ENCODE results near the gene ADAM33.

DNA sequence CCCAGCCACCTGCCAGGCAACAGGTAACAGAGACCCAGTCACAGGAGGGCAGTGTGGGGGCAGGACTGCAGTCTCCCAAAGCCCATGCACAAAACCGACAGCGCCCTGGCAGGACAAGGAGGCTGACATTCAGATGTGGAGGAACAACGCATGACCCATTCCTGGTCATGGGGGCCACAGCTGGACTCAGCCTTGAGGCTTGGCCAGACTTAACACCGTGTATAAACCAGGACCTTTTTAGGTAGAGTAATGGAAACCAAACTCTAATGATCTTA is 26.7 kb downstream of the ADAM33 start:
- no peak for TF ChIP-seq POLR2A (IDR thresholded peaks at IDR 0.05; ENCODE audit: borderline replicate concordance, extremely low read depth, insufficient read depth, insufficient read length)
- TF ChIP-seq, protein P1, sequence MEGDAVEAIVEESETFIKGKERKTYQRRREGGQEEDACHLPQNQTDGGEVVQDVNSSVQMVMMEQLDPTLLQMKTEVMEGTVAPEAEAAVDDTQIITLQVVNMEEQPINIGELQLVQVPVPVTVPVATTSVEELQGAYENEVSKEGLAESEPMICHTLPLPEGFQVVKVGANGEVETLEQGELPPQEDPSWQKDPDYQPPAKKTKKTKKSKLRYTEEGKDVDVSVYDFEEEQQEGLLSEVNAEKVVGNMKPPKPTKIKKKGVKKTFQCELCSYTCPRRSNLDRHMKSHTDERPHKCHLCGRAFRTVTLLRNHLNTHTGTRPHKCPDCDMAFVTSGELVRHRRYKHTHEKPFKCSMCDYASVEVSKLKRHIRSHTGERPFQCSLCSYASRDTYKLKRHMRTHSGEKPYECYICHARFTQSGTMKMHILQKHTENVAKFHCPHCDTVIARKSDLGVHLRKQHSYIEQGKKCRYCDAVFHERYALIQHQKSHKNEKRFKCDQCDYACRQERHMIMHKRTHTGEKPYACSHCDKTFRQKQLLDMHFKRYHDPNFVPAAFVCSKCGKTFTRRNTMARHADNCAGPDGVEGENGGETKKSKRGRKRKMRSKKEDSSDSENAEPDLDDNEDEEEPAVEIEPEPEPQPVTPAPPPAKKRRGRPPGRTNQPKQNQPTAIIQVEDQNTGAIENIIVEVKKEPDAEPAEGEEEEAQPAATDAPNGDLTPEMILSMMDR (IDR thresholded peaks at IDR 0.05 in 2 of 3, conservative IDR thresholded peaks at IDR 0.05 in 1 of 3; ENCODE audit: borderline replicate concordance in 1 of 3, insufficient read depth in 1 of 3, low read depth in 2 of 3, low read length in 2 of 3) = no peak
- TF ChIP-seq EZH2 (IDR thresholded peaks at IDR 0.05) = no peak
- TF ChIP-seq, protein P2, sequence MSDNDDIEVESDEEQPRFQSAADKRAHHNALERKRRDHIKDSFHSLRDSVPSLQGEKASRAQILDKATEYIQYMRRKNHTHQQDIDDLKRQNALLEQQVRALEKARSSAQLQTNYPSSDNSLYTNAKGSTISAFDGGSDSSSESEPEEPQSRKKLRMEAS (IDR thresholded peaks at IDR 0.05) = no peak
- TF ChIP-seq, protein P3, sequence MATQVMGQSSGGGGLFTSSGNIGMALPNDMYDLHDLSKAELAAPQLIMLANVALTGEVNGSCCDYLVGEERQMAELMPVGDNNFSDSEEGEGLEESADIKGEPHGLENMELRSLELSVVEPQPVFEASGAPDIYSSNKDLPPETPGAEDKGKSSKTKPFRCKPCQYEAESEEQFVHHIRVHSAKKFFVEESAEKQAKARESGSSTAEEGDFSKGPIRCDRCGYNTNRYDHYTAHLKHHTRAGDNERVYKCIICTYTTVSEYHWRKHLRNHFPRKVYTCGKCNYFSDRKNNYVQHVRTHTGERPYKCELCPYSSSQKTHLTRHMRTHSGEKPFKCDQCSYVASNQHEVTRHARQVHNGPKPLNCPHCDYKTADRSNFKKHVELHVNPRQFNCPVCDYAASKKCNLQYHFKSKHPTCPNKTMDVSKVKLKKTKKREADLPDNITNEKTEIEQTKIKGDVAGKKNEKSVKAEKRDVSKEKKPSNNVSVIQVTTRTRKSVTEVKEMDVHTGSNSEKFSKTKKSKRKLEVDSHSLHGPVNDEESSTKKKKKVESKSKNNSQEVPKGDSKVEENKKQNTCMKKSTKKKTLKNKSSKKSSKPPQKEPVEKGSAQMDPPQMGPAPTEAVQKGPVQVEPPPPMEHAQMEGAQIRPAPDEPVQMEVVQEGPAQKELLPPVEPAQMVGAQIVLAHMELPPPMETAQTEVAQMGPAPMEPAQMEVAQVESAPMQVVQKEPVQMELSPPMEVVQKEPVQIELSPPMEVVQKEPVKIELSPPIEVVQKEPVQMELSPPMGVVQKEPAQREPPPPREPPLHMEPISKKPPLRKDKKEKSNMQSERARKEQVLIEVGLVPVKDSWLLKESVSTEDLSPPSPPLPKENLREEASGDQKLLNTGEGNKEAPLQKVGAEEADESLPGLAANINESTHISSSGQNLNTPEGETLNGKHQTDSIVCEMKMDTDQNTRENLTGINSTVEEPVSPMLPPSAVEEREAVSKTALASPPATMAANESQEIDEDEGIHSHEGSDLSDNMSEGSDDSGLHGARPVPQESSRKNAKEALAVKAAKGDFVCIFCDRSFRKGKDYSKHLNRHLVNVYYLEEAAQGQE (IDR thresholded peaks at IDR 0.05; ENCODE audit: low read depth) = no peak

All from HCT116 (cell line).